IMR-90 (cell line): ENCODE results near the gene COL13A1. TPM values are rescaled to one million over a fixed set of nuclear protein-coding genes. Genes with fewer than 3 reads are reported as not detected.

Source experiments
- ATAC-seq: fragments of 200-7000 bp; cut with Tn5 transposase; 2 replicates; pipeline ENCODE4 v1.9.1; 2020; ENCODE audit warnings: low read depth, mild to moderate bottlenecking, moderate library complexity
- BruUV-seq: library from RNA; stranded (reverse); fragments of 400-500 nt; replicated peaks from 2 replicates; lab custom pipeline; 2021; lab: Mats Ljungman, UMichigan
- CTCF ChIA-PET: fragments of 300-600 bp; formaldehyde crosslinking; extraction: SDS; loops from one replicate; lab custom pipeline; 2021; ENCODE audit warnings: antibody characterized with exemption; lab: Yijun Ruan, JAX
- POLR2A ChIA-PET: fragments of 300-600 bp; sonication (Branson Sonifier 250); formaldehyde crosslinking; loops from one replicate; lab custom pipeline; 2022; ENCODE audit warnings: antibody characterized with exemption; ENCODE audit not compliant: unreplicated experiment; lab: Charles Lee
- DNase-seq: peaks from one replicate; pipeline ENCODE4 v3.0.0; 2013
- H2AFZ ChIP-seq: replicated peaks from 2 replicates; pipeline ENCODE3; 2013; ENCODE audit warnings: low read length, mild to moderate bottlenecking; ENCODE audit not compliant: poor library complexity
- H2AK5ac ChIP-seq: 2 replicates; pipeline ENCODE4 v1.6.1; 2013; ENCODE audit warnings: low read depth, low read length, inconsistent platforms
- H2AK9ac ChIP-seq: replicated peaks from 2 replicates; pipeline ENCODE3; 2013; ENCODE audit warnings: mild to moderate bottlenecking, low read depth, low read length, moderate library complexity; ENCODE audit not compliant: poor library complexity
- H2BK120ac ChIP-seq: 2 replicates; pipeline ENCODE4 v1.6.1; 2013; ENCODE audit warnings: low read depth, low read length, inconsistent platforms
- H2BK15ac ChIP-seq: 3 replicates; pipeline ENCODE4 v1.6.1; 2013; ENCODE audit warnings: low read depth, low read length, inconsistent platforms
- H2BK20ac ChIP-seq: 2 replicates; pipeline ENCODE4 v1.6.1; 2013; ENCODE audit warnings: low read depth, mild to moderate bottlenecking, inconsistent platforms, low read length, moderate library complexity
- H2BK5ac ChIP-seq: 2 replicates; pipeline ENCODE4 v1.6.1; 2013; ENCODE audit warnings: mild to moderate bottlenecking, low read depth, low read length, inconsistent platforms; ENCODE audit not compliant: poor library complexity, severe bottlenecking
- H3K14ac ChIP-seq: replicated peaks from 2 replicates; pipeline ENCODE4 v1.6.1; 2013; ENCODE audit warnings: low read depth, low read length, inconsistent platforms
- H3K18ac ChIP-seq: 2 replicates; pipeline ENCODE4 v1.6.1; 2013; ENCODE audit warnings: low read depth, low read length, control low read depth
- H3K23ac ChIP-seq: 2 replicates; pipeline ENCODE4 v1.6.1; 2013; ENCODE audit warnings: low read depth, low read length, inconsistent platforms
- H3K27ac ChIP-seq: 2 replicates; pipeline ENCODE4 v1.5.1; 2013; ENCODE audit warnings: mild to moderate bottlenecking, control low read depth, low read length; ENCODE audit not compliant: insufficient read depth
- H3K27me3 ChIP-seq: 2 replicates; pipeline ENCODE4 v1.6.1; 2013; ENCODE audit warnings: low read length; ENCODE audit not compliant: control insufficient read depth, insufficient read depth
- H3K36me3 ChIP-seq: 2 replicates; pipeline ENCODE4 v1.6.1; 2013; ENCODE audit warnings: low read length, mixed read lengths; ENCODE audit not compliant: control insufficient read depth, insufficient read depth
- H3K4ac ChIP-seq: 2 replicates; pipeline ENCODE4 v1.6.1; 2013; ENCODE audit warnings: low read depth, low read length, inconsistent platforms
- H3K4me1 ChIP-seq: 2 replicates; pipeline ENCODE4 v1.6.1; 2013; ENCODE audit warnings: low read length, mixed read lengths; ENCODE audit not compliant: control insufficient read depth, insufficient read depth
- H3K4me2 ChIP-seq: 2 replicates; pipeline ENCODE4 v1.6.1; 2013; ENCODE audit warnings: low read depth, mild to moderate bottlenecking, control low read depth, low read length, moderate library complexity
- H3K4me3 ChIP-seq: 2 replicates; pipeline ENCODE4 v1.5.1; 2013; ENCODE audit warnings: low read depth, mild to moderate bottlenecking, control low read depth, low read length, moderate library complexity; ENCODE audit not compliant: insufficient read depth
- H3K56ac ChIP-seq: 2 replicates; pipeline ENCODE4 v1.6.1; 2013; ENCODE audit warnings: low read length, inconsistent platforms; ENCODE audit not compliant: insufficient read depth; ENCODE audit errors: extremely low read depth
- H3K79me1 ChIP-seq, 2 experiments: 2 replicates each; pipeline ENCODE4 v1.6.1; 2013; ENCODE audit warnings: low read length in 2 of 2, inconsistent platforms in 1 of 2, low read depth in 1 of 2
- H3K9ac ChIP-seq: 2 replicates; pipeline ENCODE4 v1.6.1; 2013; ENCODE audit warnings: low read depth, low read length, control low read depth
- H3K9me1 ChIP-seq: 2 replicates; pipeline ENCODE4 v1.6.1; 2013; ENCODE audit warnings: low read length, inconsistent platforms; ENCODE audit not compliant: insufficient read depth
- H3K9me3 ChIP-seq: 2 replicates; pipeline ENCODE4 v1.6.1; 2013; ENCODE audit warnings: low read length; ENCODE audit not compliant: control insufficient read depth, insufficient read depth
- H4K20me1 ChIP-seq: 2 replicates; pipeline ENCODE4 v1.6.1; 2013; ENCODE audit warnings: low read length, inconsistent platforms; ENCODE audit not compliant: insufficient read depth
- H4K5ac ChIP-seq: 2 replicates; pipeline ENCODE4 v1.6.1; 2013; ENCODE audit warnings: mild to moderate bottlenecking, low read depth, low read length, control low read depth
- H4K8ac ChIP-seq, 2 experiments: 2 replicates each; pipeline ENCODE4 v1.6.1; 2013; ENCODE audit warnings: low read depth in 2 of 2, low read length in 2 of 2, control low read depth in 1 of 2, inconsistent platforms in 1 of 2
- H4K91ac ChIP-seq: 2 replicates; pipeline ENCODE4 v1.6.1; 2013; ENCODE audit warnings: low read depth, low read length, inconsistent platforms; ENCODE audit not compliant: insufficient read depth
- FOS ChIP-seq: fragments of 150-350 bp; IDR thresholded peaks from 2 replicates; pipeline ENCODE4 v1.6.1; 2016; ENCODE audit warnings: low read depth, low read length
- SMC3 ChIP-seq: fragments of 150-350 bp; IDR thresholded peaks from 2 replicates; pipeline ENCODE4 v1.6.1; 2016; ENCODE audit warnings: low read depth, mild to moderate bottlenecking, antibody characterized with exemption, low read length, moderate library complexity
- WGBS, 2 experiments: methylation state at CpG; one replicate each; pipeline versions ENCODE4 v1.1.5 to v1.1.7; 2013; ENCODE audit warnings: missing lambda C conversion rate in 2 of 2; ENCODE audit not compliant: insufficient read length in 1 of 2; ENCODE audit errors: extremely low coverage in 2 of 2; 5-methylcytosine and 5-hydroxymethylcytosine counted together
- dilution Hi-C: fragments of 300-500 bp; cut with HindIII; formaldehyde crosslinking; loops from one replicate; pipeline ENCODE4 v1.14.3; 2018; ENCODE audit warnings: low sequenced_read_pairs; ENCODE audit not compliant: unreplicated experiment
- in situ Hi-C: fragments of 300-500 bp; cut with MboI; formaldehyde crosslinking; loops from 3 replicates; pipeline ENCODE4 v1.14.3; 2019; ENCODE audit warnings: low sequenced_read_pairs, inconsistent platforms, mixed read lengths
- intact Hi-C: fragments of 100-400 bp; cut with micrococcal nuclease; formaldehyde crosslinking; loops from 2 replicates; pipeline ENCODE4 v1.10.0; 2022
- polyA plus RNA-seq, 3 experiments: library from polyadenylated mRNA; depleted of rRNA; stranded (reverse); fragments of >200 nt; gene quantifications; 2 replicates each; pipeline ENCODE4 v1.2.3, GENCODE V29; 2012; ENCODE audit warnings: low replicate concordance in 1 of 3
- total RNA-seq: library from RNA; depleted of rRNA; stranded (reverse); fragments of >200 nt; gene quantifications from 2 replicates; pipeline ENCODE4 v1.2.3, GENCODE V29; 2012
- TF ChIP-seq, protein P1 (sequence below): fragments of 150-350 bp; IDR thresholded peaks from 2 replicates; pipeline ENCODE4 v1.6.1; 2017; ENCODE audit warnings: mild to moderate bottlenecking, antibody characterized with exemption, low read length, low read depth
- TF ChIP-seq, protein P2 (sequence below): conservative IDR thresholded peaks from 2 replicates; pipeline ENCODE4 v1.5.1; 2012; ENCODE audit warnings: mild to moderate bottlenecking, low read depth, low read length, improper control_type of control experiment

COL13A1 gene
- total and polyA plus RNA-seq, 2 of the 4 experiments (the other 2 are of a cell fraction): 12.2 to 31.3 TPM

DNA sequence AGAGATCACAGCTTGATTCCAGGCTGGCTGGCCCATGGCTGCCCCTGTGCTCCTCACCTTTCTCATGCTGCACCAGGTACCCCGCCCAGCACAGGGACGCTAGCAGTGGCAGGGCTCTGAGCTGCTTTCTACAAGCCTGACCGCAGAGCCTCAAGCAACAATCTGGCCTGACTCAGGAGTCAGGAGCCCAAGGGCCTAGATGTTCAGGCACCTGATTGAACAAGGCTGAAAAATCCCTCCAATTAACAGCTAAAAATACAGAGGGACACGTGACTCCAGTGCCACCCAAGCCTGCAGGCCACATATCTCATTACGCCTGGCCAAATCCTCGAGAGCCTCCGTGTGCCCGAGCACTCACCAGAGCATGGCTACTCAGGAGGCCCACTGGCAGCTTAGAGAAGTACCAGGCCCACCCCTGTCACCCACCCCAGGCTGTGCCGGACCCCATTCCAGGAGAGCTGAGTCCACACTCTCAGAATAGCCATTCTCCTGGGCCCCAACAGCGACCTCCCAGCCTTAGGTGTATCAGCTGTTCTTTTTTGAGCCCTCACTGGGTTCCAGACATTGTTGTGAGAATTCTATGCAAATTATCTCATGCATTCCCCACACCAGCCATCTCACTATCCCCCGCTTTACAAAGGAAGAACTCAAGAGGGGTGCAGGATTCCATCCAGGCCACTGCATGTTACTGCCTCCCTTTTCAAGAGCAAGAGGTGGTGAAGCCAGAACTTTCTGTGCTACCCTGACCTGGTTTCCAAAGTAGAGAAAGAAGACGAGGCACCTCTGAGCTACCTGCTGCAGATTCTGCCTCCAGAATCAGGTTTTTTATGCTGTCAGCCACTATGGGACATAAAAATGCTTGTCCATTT, 98.3 kb downstream of the COL13A1 start:
- H3K4me3 ChIP-seq: no peak overlapping the region
- no peak overlapping the region for H2AFZ ChIP-seq
- CTCF ChIA-PET: interaction anchor here (1.9 kb wide), 1 partner anchor 15 kb away, joined by 8 read pairs; no protein-coding TSS in a partner anchor
- no peak for TF ChIP-seq SMC3
- TF ChIP-seq, protein P1, sequence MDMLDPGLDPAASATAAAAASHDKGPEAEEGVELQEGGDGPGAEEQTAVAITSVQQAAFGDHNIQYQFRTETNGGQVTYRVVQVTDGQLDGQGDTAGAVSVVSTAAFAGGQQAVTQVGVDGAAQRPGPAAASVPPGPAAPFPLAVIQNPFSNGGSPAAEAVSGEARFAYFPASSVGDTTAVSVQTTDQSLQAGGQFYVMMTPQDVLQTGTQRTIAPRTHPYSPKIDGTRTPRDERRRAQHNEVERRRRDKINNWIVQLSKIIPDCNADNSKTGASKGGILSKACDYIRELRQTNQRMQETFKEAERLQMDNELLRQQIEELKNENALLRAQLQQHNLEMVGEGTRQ: no peak
- TF ChIP-seq, protein P2, sequence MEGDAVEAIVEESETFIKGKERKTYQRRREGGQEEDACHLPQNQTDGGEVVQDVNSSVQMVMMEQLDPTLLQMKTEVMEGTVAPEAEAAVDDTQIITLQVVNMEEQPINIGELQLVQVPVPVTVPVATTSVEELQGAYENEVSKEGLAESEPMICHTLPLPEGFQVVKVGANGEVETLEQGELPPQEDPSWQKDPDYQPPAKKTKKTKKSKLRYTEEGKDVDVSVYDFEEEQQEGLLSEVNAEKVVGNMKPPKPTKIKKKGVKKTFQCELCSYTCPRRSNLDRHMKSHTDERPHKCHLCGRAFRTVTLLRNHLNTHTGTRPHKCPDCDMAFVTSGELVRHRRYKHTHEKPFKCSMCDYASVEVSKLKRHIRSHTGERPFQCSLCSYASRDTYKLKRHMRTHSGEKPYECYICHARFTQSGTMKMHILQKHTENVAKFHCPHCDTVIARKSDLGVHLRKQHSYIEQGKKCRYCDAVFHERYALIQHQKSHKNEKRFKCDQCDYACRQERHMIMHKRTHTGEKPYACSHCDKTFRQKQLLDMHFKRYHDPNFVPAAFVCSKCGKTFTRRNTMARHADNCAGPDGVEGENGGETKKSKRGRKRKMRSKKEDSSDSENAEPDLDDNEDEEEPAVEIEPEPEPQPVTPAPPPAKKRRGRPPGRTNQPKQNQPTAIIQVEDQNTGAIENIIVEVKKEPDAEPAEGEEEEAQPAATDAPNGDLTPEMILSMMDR: no peak
- TF ChIP-seq FOS: no peak
- dilution Hi-C loops (no loop called here), in situ Hi-C loops (loop anchor here (25.0 kb wide), 1 partner anchor 388 kb away; no protein-coding TSS in a partner anchor), intact Hi-C loops (no loop called here)
- H4K20me1 ChIP-seq: no peaks in the 10 kb centered on the region
- no peak overlapping the region for H3K4ac ChIP-seq
- POLR2A ChIA-PET: no interaction called here
- H3K18ac ChIP-seq: no peak overlapping the region
- no peaks in the 10 kb centered on the region for H3K79me1 ChIP-seq
- H2BK20ac ChIP-seq: no peak overlapping the region
- no TSS peak for BruUV-seq
- peaks cover 16% of the 10 kb centered on the region for H3K9me1 ChIP-seq
- ATAC-seq (no peak), DNase-seq (no peak)
- H2BK120ac ChIP-seq: no peak overlapping the region
- no peak overlapping the region for H3K23ac ChIP-seq
- peaks cover 12% of the 10 kb centered on the region; the same call in 1 of the 2 replicates for H3K4me1 ChIP-seq
- H2BK5ac ChIP-seq: no peak overlapping the region
- no peak overlapping the region for H4K91ac ChIP-seq
- H3K14ac ChIP-seq: no peak overlapping the region
- H3K27me3 ChIP-seq: no peaks in the 10 kb centered on the region
- no peak overlapping the region for H4K5ac ChIP-seq
- no peak overlapping the region for H3K9ac ChIP-seq
- 95% methylated on average over 4 of the region's 12 CpGs; no CpG with 5 or more reads in 1 of the 2 experiments for WGBS, 2 experiments
- H4K8ac ChIP-seq: no peak overlapping the region
- H2AK9ac ChIP-seq: no peak overlapping the region
- H2AK5ac ChIP-seq: no peak overlapping the region
- H3K36me3 ChIP-seq: no peaks in the 10 kb centered on the region
- H2BK15ac ChIP-seq: no peak overlapping the region
- no peak overlapping the region for H3K4me2 ChIP-seq
- no peak overlapping the region for H3K56ac ChIP-seq
- no peaks in the 10 kb centered on the region for H3K9me3 ChIP-seq
- no peak overlapping the region for H3K27ac ChIP-seq
